HG02981 (cell line): ENCODE data around the gene CTSF.
A peak's percentile ranks its signal among the peaks of the same experiment; 100 is the strongest.
"Not testable (repeated sequence)": the region's sequence is repeated elsewhere in the genome, so short reads cannot be mapped to it uniquely, and the experiment has no call there.

ENCODE experiments used
- ATAC-seq: cut with Tn5 transposase; IDR thresholded peaks from one replicate; pipeline ENCODE4 v1.9.1; 2021; ENCODE audit warnings: mild to moderate bottlenecking, moderate library complexity; ENCODE audit not compliant: unreplicated experiment

Gene CTSF

GRCh38 chr11:66568124-66568916 lies at the start of gene CTSF:
TSS of gene CTSF (minus strand) at chr11:66568606. CDS start at chr11:66568486, 120 bp downstream.
- ATAC-seq = no peak

GRCh38 chr11:66617155-66617834 lies 48.9 kb upstream of the CTSF start:
- ATAC-seq = no peak

DNA sequence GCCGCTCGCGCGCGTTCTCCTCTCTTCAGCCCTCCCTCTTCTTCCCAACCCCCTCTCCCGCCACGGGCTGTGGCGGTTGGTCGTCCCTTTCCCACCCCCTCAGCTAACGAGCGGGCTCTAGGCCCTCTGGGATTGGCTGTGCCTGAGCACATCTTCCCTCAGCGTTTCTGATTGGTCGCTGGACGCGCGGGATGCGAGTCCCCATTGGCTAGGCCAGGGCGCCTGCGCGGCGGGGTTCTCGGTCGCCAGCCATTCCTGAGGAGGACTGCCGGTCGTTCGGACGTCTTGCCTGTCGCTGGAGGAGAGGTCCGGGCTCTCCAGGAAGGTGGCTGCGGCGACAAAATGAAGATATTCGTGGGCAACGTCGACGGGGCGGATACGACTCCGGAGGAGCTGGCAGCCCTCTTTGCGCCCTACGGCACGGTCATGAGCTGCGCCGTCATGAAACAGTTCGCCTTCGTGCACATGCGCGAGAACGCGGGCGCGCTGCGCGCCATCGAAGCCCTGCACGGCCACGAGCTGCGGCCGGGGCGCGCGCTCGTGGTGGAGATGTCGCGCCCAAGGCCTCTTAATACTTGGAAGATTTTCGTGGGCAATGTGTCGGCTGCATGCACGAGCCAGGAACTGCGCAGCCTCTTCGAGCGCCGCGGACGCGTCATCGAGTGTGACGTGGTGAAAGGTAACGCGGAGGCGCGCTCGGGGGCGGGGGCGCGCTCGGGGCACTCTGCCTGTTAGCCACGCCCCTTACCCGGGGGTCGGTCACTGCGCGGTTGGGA lies 48.2 kb upstream of the CTSF start, which contains the start of gene RBM14:
RBM14 (plus strand) TSS at position 252 of the 776 bp plus-strand sequence; CDS start at position 343, 91 bp downstream.
- peak; percentile 91 for ATAC-seq

- ATAC-seq = no peak
Observed at GRCh38 chr11:66614073-66614472, 45.7 kb upstream of the CTSF start.

DNA sequence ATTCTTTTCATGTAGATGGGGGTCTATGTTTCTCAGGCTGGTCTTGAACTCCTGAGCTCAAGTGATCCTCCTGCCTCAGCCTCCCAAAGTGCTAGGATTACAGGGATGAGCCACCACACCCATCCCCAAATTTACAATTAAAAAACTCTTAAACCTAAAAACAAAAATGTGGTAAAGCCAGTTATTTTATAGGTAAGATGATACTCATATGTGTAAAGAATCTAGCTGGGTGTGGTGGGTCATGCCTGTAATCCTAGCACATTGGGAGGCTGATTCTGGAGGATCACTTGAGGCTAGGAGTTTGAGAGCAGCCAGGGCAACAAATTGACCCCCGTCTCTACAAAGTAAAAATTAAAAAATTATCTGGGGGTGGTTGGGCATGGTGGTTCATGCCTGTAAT lies 44.1 kb upstream of the CTSF start:
- ATAC-seq = no peak

DNA sequence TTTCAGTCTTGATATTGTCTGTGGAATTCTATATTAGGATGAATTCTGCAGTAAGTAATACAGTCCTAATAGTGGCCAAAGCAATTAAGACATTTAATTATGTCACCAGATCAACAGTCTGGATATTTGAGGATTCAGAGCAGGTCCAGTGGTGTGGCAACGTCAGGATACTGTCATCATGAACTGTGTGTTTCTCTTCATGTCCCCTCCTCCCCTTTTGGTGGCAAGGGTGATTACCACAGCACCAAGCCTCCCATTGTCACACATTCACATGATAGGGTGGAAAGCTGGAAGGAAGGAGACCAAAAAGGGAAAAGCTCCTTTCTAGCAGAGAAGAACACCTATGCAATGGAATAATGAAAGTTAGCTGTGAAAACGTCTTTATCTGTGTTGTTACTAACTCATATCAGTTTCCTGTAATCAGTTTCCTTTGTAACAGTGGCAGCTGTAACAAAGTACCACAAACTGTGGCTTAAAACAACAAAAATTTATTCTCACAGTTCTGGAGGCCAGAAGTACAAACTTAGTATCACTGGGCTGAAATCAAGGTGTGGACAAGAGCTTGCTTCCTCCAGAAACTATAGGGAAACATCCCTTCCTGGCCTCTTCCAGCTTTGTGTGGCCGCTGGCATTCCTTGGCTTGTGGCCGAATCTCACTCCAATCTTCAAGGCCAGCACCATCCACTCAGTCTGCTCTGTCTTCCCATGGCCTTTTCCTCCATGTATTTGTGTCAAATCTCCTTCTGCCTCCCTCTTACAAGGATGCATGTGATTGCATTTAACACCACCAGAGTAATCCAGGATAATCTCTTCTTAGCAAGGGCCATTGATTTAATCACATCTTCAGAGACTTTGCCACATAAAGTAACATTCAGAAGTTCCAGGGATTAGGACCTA lies 41.6 kb upstream of the CTSF start:
- no peak for ATAC-seq

GRCh38 chr11:66607126-66607834 lies 38.9 kb upstream of the CTSF start:
- ATAC-seq = no peak

DNA sequence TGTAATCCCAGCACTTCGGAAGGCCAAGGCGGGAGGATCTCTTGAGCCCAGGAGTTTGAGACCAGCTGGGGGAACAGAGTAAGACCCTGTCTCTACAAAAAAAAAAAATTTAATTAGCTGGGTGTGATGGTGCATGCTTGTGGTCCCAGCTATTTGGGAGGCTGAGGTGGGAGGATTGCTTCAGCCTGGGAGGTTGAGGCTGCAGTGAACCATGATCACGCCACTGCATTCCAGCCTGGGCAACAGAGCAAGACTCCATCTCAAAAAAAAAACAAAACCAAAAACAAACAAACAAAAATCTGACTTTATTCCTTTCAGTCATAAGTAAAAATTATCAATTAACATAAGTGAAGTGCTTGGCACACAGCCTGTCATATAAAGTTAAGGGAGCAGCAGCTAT lies 38.2 kb upstream of the CTSF start:
- ATAC-seq = not testable (repeated sequence)

DNA sequence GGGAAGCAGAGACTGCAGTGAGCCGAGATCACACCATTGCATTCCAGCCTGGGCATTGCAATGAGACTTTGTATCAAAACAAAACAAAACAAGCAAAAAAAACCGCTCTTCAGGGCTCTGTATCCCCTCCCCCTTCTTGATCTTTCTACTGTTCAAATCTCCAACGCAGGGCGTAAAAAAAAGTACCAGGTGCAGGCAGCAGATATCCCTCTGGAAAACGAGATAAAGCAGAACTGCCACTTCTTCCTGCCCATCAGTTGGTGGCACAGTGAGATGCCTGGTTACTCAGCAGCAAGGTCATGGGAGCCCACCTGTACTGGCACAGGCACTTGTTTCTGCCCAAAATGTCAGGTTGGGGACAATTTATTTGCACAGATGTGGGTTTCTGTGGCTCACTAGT lies 35.7 kb upstream of the CTSF start:
- ATAC-seq = no peak

- ATAC-seq = no peak
Observed at GRCh38 chr11:66603072-66603471, 34.7 kb upstream of the CTSF start.

- no peak for ATAC-seq
Observed at GRCh38 chr11:66600631-66601233, 32.3 kb upstream of the CTSF start.

DNA sequence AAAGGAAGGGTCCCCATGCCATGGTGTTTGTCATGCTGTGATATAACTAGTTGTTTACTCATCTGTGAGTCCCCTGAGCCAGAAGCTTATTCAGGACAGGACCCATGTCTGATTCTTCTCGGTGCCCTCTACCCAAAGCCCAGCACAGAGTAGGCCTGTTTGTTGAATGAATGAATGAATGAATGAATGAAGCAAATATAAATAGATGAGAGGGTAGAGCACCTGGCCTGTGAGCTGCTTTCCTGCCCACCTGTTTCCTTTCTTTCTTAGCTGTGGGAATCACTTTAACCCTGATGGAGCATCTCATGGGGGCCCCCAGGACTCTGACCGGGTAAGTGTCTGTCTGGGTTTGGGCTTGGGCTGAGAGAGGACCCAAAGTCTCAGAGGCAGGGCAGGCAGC lies 31.8 kb upstream of the CTSF start:
- no peak for ATAC-seq

DNA sequence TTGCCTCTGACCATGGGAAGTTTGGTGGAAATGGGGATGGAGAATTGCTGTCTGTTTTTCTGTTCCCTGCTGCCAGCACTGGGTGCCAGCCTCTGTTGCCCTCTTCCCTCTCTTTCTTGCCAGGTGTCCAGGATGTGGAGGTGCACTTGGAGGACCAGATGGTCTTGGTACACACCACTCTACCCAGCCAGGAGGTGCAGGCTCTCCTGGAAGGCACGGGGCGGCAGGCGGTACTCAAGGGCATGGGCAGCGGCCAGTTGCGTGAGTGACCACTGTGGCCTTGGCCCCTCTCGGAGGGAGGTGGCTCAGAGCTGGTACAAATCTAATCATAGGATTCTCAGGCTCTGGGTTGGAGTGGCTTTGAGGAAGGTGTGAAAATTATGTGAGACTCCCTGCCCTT lies 30.6 kb upstream of the CTSF start:
- no peak for ATAC-seq

- ATAC-seq = no peak
Observed at GRCh38 chr11:66595245-66595904, 27.0 kb upstream of the CTSF start.

DNA sequence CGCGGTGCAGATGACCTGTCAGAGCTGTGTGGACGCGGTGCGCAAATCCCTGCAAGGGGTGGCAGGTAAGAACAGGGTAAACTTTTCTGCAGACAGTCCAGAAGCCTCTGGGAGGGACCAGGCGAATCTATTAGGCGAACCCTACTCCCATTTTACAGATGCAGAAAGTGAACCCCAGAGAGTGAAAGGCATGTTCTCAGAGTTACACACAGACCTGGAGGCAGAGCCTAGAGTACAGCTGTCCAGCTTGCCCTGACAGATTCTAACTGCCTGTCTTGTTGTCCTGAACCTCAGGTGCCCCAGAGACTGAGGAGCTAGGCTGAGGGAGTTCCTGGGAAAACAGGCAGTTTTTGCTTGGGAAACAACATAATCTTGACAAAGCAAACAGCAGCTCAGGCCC lies 25.2 kb upstream of the CTSF start:
- ATAC-seq = no peak

GRCh38 chr11:66593303-66593635 lies 24.9 kb upstream of the CTSF start:
- no peak for ATAC-seq

GRCh38 chr11:66592457-66593302 lies 24.3 kb upstream of the CTSF start, which contains the start of the genes CCDC87 and CCS:
TSS of gene CCDC87 (minus strand) at chr11:66593063. CDS start at chr11:66593015, 48 bp downstream.
TSS of gene CCS (plus strand) at chr11:66593185. CDS start at chr11:66593262, 77 bp downstream.
- peak; percentile 93 for ATAC-seq

- ATAC-seq = no peak
Observed at GRCh38 chr11:66591175-66591574, 22.8 kb upstream of the CTSF start.
